GM11168 (cell line): ENCODE results near the gene CSAD.

Experiments
- in situ Hi-C: fragments of 300-500 bp; cut with MboI; formaldehyde crosslinking; loops from one replicate; pipeline ENCODE4 v1.12.0; 2022; ENCODE audit warnings: low sequenced_read_pairs; ENCODE audit not compliant: unreplicated experiment

Gene CSAD

DNA sequence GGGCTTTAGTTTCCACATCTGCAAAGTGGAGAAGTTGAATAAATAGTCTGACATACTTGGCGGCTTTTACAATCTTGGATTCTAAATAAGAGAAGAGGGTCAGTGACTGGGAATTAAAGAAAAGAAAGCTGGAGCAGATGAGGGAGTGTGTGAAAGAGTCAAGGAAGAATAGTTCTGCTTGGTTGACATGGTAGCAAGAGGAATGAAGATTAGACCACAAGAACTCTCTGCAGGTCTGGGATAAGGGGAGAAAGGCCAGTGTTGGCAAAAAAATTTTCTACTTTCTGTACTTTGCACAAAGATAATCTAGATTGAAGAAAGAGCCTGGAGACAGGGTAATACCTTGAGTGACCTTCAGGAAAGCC lies 20.4 kb upstream of the CSAD start:
- in situ Hi-C loops = no loop called here

DNA sequence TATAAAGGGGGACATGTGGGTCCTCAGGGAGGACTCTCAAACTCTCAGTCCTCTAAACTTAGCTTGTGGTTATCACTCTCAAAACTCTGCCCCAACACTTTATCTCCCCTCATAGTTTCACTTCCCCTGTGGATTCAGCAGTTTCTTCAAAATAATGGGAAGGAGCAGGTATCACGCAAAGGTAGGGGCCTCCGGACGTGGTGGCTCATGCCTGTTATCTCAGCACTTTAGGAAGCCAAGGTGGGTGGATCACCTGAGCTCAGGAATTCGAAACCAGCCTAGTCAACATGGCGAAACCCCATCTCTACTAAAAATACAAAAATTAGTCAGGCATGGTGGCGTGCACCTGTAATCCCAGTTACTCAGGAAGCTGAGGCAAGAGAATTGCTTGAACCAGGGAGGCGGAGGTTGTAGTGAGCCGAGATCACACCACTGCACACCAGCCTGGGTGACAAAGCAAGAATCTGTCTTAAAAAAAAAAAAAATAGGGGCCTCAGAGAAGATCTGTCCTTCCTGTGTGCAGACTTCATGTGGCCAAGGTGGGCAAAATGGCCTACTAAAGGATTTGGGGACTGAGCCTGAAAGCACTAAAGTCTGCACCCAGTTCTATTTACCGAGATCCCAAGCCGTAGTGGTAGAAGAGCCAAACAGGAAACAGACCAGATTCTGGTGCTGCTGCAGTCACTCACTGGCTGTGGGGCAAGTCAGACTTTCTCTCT lies 19.9 kb upstream of the CSAD start:
- in situ Hi-C loops = no loop called here

DNA sequence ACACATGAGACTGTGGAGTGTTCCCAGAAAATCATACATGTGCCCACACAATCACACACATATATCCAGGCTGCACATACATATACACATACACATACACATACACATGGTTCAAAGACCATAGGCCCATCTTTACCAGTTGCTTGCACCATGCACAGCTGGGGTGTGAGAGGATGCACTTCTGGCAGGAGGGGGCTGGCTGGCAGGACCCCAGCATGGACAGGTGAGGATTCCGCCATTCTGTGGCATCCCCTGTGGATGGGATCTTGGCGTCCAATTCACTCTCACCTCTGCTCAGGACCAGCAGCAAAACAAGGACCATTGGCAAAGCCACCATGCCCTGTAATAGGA lies 19.4 kb upstream of the CSAD start:
- in situ Hi-C loops = no loop called here

DNA sequence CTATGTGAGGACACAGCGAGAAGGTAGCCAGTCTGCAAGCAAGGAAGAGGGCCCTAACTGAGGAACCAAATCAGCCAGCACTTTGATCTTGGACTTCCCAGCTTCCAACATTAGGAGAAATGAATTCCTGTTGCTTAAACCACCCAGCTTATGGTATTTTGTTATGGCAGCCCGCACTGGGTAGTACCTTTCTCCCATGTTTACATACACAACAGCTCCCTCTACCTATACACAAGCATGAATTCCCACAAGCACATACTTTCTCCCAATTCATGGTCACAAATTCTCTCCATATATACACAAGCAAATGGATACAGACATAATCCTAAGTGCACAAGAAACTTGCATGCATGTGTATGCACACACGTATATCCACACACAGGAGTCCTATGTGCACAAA lies 19.0 kb upstream of the CSAD start:
- in situ Hi-C loops = no loop called here

DNA sequence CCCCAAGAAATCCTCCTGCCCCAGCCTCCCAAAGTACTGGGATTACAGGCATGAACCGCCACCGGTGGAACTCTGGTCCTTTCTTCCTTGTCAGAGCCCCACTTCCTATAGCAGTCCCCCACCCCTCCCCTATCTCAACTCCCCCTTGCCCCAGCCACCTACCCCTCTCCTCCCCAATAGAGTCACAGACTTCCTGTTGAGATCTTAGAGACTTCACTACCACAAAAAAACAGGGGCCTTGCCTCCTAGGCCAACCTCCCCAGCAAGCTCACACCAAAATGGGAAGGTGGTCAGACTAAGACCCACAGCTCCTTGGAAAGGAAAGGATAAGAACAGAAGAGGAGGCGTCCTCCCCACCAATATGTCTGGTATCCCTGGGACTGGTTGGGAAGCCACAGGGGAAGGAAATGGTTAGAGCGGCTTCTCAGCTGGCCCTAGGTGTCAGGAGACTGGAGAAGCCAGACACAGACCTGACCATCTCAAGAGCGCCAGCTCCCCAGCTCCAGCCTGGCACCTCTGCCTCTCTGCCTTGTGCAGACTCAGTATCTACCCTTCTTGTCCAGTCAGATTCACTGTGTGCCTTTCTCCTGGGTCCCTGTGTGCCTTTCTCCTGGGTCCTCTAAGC lies 17.9 kb upstream of the CSAD start:
- in situ Hi-C loops = no loop called here

DNA sequence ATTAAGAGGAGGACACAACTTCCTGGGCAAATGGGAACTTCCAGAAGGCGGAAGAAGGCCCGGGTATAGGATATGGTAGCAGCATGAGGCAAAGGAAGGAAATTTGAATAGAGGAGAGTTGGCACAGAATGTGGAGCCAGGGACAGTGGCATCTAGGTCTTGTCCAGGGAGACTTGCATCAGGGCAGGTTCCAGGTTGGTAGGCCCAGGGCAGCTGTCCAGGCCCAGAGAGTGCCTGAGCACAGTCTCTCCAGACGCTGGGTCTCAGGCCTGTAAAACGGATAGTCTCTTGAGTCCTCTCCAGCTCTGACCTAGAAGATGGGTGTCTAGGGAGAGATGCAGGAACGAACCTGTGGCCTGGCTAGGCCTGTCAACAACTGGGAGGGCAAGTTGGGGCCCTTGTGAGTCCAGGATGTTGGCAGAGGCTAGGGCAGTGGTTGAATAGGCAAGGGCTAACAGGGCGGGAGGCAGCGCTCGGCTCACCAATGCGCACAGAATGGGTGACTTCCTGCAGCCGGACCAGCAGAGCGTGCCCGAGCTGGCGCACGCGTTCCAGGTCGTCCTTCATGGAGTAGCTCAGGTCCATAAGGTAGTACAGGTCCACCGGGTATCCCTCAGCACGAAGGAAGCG lies 16.4 kb upstream of the CSAD start:
- in situ Hi-C loops = no loop called here

DNA sequence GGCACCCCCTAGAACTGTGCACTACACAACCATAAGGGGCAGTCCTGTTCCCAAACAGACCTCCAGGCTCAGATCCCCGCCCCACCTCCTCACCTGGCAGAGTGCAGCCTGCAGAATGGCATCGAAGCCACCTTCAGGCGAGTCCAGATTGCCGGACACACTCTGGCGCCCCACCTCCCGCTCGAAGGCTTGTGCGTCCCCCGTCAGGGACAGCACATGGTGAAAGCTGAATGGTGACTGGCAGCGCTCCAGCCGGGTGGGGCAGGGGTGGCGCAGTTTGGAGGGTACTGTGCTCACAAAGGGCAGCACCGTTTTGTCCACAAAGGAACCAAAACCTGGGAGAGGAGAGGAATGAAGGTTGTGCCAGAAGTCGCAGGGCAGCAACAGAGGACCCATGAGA lies 15.8 kb upstream of the CSAD start:
- in situ Hi-C loops = no loop called here

DNA sequence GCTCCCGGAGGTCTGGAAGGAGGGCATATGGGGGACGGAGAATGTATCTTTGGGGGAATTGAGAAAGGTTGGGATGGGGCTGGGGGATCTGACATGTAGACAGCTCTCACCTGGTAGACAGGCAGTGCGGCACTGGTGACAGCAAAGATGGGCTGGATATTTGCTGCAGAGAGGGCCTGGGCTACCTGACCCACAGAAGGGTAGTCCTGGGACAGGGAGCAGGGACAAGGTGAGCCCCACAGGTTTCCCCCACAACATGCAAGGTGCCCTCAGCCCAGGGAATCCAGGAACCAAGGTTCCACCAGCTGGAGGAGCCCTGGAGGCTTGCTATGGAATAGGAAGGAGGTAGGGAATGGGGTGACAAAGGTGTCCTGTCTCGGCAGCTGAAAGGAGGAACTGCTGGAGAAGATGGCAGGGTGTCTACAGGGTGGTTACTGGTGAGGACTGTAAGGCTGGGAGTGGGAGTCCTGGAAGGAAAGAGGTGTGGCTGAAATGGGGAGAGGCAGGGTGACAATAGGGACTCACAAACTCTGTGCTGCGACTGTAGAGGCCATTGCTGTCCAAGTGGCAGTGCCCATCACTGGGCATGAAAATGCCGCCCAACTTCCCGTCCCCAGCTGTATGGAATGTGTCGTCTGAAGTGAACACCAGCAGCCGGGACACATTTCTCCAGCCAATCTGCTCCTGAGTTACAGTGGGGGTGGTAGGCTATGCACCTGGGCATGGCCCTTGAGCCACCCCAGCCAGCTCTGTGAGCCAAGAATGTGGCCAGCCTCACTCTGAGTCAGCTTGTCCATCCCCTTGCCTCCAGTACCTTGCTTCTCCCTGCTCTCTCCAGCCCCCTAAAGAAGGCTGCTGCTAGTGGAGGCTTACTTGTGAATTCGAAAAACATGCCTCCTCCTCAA lies 15.0 kb upstream of the CSAD start:
- in situ Hi-C loops = no loop called here

DNA sequence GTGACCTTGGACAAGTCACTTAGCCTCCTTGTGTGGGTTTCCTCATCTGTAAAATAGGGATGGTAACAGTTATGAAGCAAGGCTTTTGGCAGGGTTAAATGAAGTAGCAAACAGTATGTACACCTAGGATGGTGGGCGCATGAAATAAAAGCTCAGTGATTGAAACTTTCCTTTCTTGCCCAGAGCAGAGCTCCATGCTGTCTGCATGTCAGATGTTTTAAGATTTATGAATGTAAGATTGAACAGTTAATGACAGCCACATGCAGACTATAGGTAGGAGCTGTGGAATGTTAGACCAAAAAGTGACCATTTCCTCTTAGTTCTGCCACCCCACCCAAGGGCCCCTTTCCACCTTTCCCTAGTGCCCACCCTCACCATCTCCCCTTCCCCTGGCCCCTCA lies 14.2 kb upstream of the CSAD start:
- in situ Hi-C loops = no loop called here

DNA sequence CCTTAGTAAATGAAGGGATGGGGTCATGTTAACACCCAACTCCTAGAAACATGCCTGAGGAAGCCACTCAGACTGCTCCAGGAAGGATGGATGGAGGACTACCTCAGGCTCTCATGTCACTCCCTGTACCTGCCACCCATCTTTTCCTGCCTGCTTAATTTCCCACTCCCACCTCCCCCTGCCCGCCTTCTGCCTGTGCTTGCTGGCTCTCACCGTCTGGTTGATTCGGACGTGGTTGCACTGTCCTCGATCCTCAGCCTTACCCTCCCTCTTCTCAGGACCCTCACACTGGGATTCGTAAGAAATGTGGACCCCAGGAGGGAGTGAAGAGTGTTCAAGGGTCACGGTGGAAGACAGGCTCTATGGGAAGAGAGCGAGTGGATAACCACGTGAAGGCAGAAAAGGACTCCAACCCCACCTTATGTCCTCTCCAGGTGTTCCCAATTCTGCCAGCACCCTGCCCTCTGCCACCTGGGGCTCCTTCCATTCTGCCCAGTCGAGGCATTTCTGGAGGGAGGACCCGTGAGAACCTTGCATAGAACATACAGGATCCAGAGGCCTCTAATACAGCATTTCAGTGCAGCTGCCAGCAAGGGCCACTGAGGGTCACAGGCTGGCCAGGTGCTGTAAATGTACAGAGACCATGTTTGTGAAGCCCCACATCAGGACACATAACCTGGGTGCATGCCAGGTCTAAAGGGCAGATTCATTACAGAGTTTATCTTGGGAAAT lies 13.4 kb upstream of the CSAD start:
- in situ Hi-C loops = no loop called here

DNA sequence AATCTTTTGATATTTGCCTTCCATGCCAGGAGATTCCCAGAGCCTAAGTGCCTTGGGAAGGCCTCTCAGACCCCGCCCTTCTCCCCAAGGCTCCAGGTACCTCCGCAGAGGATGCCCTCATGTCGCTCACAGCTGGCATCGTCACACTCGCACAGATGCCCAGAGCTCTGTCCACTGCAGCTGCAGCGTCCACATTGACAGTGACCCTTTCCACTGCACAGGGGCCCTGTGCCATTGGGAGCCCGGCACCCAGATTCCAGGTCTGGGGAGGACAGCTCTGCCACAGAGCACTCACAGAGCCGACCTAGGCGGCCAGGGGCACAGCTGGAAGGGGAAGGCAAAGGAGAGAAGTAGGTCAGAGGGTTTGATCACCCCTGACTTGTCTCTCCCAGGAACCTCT lies 12.3 kb upstream of the CSAD start:
- in situ Hi-C loops = no loop called here

DNA sequence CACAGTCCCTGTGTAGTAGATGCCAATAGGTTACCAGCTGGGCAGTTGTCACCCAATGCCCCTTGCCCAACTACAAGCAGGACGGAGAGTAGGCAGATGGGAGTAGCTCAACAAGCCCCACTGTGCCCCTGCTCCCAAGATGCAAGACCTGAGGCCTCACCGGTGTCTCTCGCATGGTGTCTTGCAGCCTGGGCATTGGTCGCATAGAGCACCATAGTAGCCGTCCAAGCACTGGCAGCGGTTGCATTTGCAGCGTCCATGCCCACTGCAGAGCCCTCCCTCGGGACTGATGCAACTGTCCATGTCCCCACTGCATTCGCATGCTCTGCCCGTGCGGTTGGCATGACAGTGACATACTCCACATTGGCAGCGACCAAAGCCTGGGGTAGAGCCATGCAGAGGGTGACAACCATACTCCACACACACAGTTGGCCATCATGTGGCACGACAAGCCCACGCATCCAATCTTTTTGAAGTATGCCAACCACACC lies 11.9 kb upstream of the CSAD start:
- in situ Hi-C loops = no loop called here

DNA sequence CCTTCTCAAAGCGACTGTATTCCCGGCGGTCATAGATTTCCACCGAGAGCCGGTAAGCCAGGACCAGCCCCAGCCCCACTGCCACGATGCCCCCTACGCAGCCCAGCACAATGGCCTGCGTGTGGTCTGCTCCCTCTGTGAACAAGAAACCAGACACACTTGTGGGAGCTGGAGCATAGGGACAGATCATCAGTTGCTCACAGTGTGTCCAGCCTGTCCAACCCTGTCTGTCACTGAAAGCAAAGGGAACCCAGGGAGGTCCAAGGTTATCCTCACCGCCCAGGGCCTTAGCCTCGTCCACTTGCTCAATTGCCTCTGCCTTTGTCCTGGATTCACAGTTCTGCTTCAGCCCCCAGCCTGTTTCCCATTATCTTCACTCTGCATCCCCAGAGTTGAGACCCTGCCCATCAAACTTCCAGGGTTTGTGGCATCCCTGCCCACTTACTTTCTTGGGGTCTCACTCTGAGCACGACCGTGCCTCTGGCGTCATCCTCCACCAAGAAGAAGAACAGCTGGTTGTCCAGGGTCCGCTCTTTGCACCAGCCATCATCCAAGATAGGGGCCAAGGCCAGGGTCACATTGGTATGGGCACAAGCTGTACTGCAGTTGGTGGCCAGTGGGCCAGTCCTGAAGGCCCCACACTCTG lies 11.3 kb upstream of the CSAD start:
- in situ Hi-C loops = no loop called here

DNA sequence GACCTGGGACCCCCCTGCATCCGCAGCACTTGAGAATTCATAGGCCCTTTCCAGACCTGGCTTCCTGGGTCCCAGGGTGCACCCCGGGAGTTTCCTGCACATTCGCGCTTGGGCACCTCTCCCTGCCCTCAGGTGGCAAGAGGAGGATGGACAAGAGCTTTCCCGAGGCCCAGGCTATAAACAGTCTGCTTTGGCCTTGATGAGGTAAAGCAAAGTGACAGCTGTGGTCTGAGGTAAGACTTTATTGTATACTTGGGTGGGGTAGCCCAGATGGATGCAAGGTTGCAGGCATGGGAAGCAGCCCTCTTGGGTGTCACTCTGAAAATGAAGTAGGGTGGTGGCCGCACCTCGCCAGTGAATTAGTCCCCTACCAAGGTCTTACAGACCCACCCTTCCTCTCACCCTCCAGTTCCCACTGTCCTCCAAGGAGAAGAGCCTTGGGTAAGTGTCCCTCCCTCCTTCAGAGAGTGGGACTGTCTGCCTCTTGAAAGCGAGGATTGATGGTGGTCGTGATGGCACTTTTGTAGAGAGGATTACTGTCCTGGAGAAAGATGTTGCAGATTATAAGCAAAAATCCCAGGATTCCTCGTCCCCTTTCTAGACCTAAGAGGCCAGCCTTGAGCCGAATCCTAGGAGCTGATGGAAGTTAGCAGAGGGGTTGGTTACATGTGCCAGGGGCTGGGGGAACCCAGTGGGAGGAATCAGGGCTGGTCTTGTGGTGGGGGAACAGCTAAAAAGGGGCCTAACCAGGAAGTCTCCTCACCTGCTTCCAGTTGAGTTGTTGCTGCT lies 10.6 kb upstream of the CSAD start:
- in situ Hi-C loops = no loop called here

DNA sequence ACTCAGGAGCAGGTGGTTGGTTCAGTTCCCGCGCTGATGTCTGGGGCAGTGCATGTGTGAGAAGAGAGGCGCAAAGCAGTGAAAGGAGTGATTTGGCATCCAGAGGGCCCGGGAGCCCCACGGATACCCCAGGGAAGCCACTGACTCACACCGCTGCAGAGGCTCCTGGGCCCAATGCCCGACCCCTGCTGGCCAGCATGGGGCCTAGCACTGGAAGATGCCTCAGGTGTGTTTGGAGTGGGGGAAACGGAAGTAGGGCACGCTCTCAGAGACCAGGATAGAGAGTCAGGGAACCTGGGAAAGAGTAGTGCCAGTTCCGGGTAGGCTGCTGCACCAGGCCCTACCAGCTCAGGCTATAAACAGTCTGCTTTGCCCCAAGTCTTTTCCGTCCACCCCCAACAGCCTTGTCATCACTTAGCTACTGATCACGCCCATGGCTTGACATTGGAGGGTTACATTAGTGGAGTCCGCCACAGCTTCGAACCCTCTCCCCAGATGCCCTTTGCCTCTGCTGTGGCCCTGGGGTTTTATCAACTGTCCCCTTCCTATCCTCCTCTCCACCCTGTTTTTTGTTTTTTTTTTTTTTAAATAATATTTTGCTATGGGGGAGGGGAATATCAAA lies 9.5 kb upstream of the CSAD start:
- in situ Hi-C loops = no loop called here

DNA sequence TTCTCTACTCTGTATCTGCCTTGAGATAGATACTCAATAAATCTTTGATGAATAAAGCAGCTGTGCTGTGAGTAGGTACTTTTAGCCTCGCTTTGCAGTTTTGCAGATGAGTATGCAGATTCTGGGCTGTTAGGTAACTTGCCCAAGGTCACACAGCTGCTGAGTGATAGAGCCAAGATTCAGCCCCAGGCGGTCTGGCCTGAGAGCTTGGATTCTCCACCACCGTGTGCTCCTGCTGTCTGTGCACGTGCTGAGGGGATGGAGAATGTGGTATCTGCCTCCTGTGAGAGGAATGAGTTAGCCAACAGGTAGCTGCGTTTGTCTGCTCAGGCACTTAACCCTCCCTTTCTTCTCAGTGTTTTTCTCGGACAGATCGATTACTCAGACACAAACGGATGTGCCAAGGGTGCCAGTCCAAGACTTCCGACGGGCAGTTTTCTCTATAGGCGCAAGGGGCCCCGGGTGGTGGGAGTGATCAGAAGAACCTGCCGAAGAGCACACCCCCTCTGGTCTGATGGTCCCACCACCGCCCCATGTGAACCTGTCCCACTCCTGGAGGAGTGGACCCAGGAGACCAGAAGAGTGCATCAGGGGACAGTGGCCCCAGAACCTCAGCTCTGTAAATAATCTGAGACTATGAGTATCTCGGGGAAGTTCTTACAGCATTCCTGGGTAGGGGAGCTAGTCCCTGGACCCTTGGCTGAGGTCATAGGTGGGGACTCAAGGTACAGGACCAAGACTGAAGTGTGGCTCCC lies 6.6 kb upstream of the CSAD start:
- in situ Hi-C loops = no loop called here

DNA sequence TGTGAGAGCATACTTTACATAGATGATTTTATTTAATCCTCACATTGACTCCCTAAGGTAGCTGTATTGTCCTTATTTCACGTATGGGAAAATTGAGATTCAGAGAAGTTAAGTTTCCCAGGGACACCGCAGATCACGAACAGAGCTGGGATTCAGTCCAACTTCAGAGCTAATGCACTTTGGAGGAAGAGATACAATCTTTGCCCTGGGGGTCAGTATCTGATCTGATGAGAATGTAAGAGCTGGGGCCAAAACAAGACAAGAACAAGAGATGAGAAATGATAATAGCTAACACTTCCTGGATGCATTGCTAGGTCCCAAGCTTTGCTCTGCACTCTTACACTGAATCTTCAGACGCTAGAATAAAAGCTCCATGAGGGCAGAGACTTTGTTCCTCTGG lies 6.0 kb upstream of the CSAD start:
- in situ Hi-C loops = no loop called here
